HG03439 (cell line): ENCODE measurements around the gene ZNF571.
A peak's percentile ranks its signal among the peaks of the same experiment; 100 is the strongest.

Source experiments
- ATAC-seq: cut with Tn5 transposase; IDR thresholded peaks from one replicate; pipeline ENCODE4 v1.9.1; 2021; ENCODE audit warnings: mild to moderate bottlenecking, moderate library complexity; ENCODE audit not compliant: unreplicated experiment

Gene ZNF571

DNA sequence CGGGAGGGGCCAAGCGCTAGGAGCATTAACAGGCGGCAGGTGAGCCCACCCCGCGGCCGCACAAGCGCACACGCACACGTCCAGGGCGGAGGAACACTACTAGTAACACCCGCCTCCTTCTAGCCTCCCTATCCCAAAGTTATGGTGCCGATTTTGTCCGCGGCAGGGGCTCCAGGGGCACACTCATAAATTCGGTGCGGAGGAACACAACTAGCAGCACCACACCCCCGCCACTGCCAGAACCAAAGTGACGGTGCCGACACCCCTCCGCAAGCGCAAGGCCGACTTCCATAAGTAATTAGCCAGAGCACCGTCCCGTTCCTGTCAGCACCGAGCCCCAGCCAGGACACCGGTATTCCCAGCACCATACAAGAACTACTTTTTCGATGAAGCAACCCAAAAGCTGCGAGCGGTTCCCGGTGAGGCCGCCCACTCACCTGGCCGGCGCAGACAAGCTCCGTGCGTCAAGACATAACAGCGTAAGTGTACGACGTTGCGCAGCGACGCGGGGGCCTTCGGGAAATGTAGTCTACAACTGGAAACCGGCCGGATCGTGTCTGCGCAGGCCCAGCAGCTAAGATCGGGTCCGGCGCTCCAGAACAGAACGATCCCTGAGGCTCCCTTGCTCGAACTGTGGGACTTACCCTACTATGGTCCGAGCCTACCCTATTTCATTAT is at the start of gene ZNF571, which contains the start of gene ZNF540:
Gene ZNF571 (minus strand): TSS at position 489 of the 678 bp plus-strand sequence. CDS start 8,116 bp downstream, outside the sequence.
Gene ZNF540 (plus strand): TSS at position 573 of the 678 bp plus-strand sequence. CDS start 3,572 bp downstream, outside the sequence.
- peak; percentile 98 for ATAC-seq

DNA sequence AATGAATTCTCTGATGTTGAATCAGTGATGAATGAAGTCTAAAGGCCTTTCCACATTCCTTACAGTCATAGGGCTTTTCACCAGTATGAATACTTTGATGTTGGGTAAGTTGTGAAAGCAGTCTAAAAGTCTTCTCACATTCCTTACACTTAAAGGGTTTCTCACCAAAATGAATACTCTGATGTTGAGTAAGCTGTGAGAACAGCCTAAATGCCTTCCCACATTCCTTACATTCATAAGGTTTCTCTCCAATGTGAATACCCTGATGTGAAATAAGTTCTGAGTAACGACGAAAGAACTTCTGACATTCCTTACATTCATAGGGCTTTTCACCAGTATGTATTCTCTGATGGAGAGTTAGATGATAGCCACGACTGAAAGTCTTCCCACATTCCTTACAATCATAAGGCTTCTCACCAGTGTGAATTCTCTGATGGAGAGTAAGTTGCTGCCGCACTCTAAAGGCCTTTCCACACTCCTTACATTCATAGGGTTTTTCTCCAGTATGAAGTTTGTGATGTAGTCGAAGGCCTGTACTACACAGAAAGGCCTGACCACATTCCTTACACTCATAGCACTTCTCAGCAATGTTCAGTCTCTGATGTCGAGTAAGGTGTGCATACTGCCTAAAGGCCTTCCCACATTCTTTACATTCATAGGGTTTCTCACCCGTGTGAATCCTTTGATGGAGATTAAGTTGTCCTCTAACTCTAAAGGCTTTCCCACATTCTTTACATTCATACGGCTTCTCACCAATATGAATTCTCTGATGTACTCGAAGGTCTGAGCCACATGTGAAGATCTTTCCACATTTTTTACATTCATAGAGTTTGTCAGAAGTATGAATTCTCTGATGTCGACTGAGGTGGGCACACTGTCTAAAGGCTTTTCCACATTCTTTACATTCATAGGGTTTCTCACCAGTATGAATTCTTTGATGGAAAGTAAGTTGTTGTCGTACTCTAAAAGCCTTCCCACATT is 40.8 kb upstream of the ZNF571 start:
- no peak for ATAC-seq

DNA sequence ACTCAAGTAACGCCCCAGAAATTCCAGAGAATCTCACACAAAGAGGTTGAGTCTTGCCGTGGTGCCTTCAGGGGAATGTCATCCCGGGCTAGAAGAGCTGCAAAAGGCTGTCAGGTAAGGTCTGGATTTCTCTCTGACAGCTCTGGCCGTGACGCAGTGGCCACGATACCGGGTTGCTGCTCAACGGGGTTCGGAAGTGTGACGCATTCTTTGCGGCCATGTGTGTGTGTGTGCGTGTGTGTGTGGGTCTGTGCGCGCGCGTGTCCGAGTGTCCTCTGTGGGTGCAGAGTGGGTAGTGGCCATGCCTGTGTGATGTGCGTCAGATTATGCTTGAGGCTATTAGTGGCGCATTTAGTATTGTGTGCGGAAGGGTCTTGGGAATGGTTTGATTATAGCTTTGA is 390 bp upstream of the ZNF571 start:
- ATAC-seq = peak; percentile 27

DNA sequence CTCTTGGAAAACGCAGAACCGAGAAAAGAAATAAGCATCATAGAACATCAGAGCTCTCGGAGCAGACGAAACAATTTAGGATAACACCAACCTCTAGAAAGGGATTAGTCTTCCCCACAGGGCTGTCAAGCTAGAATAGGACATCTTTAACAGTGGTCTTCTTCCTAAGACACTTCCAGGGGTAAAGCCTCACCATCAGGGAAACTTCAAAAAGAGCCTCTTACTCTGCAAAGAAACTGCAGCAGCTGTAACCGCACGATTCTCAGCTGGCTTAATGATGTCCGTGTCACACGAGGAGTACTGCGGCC is 642 bp downstream of the ZNF571 start:
- peak; percentile 35 for ATAC-seq

DNA sequence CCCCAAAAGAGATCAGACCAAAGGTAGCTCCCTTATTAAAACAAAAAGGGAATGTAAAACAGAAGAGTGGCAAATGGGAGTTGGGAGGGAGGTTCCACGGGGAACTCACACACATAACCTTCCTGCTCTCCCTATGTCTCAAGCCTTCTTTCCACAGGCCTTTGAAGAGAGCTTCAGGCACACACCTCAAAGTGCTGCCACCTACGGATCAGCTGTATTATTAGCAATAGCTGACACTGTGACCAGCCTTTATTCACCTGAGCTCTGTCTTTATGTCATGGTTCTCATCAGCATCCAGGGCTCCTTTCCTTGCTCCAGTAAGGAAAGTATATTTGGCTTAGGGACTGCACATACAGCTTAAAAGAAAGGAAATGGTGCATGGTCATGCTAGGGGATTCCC is 11.3 kb downstream of the ZNF571 start:
- no peak for ATAC-seq

DNA sequence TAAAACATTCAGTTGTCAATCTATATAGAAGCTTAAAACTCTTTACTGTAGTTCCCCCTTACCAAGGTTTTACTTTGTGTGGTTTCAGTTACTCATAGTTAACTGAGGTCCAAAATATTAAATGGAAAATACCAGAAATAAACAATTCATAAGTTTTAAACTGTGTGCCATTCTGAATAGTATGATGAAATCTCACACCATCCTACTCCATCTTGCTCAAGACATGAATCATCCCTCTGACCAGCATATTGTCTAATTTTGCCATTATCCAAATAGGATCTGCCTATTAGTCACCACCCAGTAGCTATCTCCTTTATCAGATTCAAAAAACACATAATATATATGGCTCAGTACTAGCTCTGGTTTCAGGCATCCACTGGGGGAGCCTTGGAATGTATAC is 22.4 kb downstream of the ZNF571 start:
- ATAC-seq = no peak

DNA sequence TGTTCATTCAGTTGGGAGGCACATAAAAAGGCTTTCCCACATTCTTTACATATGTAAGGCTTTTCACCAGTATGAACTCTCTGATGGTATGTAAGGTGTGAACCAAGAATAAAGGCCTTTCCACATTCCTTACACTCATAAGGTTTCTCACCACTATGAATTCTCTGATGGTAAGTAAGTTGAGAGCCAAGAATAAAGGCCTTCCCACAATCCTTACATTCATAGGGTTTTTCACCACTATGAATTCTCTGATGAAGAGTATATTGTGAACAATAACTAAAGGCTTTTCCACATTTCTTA is 29.3 kb downstream of the ZNF571 start:
- no peak for ATAC-seq

DNA sequence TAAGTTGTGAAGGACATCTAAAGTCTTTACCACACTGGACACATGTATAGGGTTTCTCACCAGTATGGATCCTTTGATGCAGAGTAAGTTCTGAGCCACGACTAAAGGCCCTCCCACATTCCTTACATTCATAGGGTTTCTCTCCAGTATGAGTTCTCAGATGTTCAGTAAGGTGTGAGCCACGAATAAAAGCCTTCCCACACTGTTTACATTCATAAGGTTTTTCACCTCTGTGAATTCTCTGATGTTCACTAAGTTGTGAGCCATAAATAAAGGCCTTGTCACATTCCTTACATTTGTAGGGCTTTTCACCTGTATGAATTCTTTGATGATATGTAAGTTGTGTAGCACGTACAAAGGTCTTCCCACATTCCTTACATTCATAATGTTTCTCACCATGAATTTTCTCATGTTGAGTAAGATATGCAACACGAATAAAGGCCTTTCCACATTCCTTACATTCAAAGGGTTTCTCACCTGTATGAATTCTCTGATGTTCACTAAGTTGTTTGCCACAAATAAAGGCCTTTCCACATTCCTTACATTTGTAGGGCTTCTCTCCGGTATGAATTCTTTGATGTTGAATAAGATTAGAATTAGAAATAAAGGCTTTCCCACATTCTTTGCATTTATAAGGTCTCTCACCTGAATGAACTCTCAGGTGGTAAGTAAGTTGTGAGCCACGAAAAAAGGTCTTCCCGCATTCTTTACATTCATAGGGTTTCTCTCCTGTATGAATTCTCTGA is 29.8 kb downstream of the ZNF571 start:
- no peak for ATAC-seq

DNA sequence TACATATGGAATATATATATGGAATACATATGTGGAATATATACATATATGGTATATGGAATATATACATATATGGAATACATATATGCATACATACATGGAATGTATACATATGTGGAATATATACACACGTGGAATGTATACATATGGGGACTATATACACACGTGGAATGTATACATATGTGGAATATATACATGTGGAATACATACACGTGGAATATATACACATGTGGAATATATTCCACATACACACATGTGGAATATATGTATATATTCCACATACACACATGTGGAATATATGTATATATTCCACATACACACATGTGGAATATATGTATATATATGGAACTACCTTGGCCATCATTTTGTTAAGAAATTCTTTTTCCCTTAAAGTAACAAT is 31.1 kb downstream of the ZNF571 start:
- no peak for ATAC-seq

DNA sequence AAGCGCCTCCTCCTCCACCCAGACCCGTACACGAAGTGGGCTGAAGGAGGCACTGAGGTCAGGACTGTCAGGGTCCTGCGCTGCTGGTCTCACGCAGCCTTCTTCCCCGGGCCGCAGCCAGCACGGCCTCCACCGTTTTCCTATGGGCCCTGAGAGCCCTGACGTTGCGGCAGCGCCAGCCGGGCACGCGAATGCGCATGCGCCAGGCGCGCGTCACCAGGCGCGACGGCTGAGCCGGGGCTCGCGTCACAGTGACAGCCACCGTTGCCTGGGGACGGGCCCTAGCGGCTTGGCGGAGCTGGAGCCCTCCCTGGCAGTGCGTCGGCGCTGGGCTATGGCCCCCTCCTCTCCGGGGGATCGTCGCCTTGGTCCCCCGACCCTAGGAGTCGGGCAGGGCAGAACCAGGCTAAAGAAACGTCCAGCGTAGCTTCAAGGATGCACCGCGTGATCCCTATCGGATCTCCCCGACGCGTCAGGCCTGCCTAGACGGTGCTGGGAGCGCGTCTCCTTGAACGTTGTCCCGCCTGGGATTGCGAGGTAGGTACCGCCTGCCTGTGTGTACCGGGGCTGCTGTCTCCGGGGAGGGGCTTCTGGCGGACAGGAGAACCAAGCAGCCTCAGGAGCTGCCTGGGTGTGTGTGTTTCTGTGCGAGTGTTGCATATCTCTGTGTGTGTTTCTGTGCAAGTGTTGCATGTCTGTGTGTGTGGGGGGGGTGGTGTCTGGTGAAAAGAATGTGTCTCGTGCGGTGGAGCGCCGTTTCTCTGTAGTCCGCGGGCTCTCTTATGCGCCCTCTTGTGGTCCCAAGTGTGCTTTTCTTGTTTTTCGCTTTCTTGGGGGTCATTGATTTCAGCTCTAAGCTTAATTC is 43.2 kb downstream of the ZNF571 start:
- peak; percentile 59 for ATAC-seq

DNA sequence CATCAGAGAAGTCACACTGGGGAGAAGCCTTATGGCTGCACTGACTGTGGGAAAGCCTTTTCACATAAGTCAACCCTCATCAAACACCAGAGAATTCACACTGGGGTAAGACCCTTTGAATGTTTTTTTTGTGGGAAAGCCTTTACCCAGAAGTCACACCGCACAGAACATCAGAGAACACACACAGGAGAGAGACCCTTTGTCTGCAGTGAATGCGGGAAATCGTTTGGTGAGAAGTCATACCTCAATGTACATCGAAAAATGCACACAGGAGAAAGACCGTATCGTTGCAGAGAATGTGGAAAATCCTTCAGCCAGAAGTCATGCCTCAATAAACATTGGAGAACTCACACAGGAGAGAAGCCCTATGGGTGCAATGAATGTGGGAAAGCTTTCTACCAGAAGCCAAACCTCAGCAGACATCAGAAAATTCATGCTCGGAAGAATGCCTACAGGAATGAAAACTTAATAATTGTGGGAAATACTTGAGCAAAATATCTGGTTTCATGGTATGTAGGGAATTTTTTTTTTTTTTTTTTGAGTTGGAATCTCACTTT is 57.1 kb downstream of the ZNF571 start:
- ATAC-seq = no peak

DNA sequence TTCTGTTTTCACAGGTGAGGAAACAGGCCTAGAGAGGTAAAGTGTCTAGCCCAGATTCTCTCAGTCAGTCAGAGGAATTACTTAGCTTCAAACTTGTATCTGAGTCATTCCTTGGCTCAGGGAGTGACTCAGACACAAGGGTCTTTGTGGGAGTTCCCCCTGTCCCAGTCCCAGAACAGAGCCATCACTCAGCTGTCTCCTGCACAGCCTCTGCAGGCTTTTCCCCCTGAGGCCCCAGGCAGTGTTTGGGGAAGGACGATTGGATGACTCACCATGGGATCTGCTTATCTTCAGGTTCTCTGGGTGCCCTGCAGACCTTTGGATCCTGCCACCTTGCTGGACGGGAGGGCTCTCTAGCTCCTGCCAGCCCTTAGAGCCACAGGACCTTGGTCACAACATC is 74.7 kb downstream of the ZNF571 start:
- no peak for ATAC-seq
